Immature natural killer cell (primary cell): ENCODE results near the gene STK32B. TPM values are rescaled to one million over a fixed set of nuclear protein-coding genes. Genes with fewer than 3 reads are reported as not detected.

Experiments used
- DNase-seq, 3 donors: peaks; one replicate each; pipeline ENCODE4 v3.0.0; 2022; ENCODE audit warnings: mixed read lengths in 1 of 3
- H3K27ac Mint-ChIP-seq, 6 donors: one replicate each; pipeline ENCODE4 v1.8.0; 2020; ENCODE audit warnings: mixed read lengths in 6 of 6, mild to moderate bottlenecking in 5 of 6, inconsistent platforms in 4 of 6, moderate library complexity in 3 of 6
- H3K27me3 Mint-ChIP-seq, 3 donors: one replicate each; pipeline ENCODE4 v1.8.0; 2020 to 2021; ENCODE audit warnings: low read depth in 3 of 3, mild to moderate bottlenecking in 3 of 3, mixed read lengths in 3 of 3, moderate library complexity in 3 of 3, inconsistent platforms in 1 of 3
- H3K36me3 Mint-ChIP-seq, 3 donors: one replicate each; pipeline ENCODE4 v1.8.0; 2020; ENCODE audit warnings: mixed read lengths in 3 of 3, inconsistent platforms in 2 of 3, mild to moderate bottlenecking in 2 of 3
- H3K4me1 Mint-ChIP-seq, 2 donors: one replicate each; pipeline ENCODE4 v1.8.0; 2020; ENCODE audit warnings: inconsistent platforms in 2 of 2, mild to moderate bottlenecking in 2 of 2, mixed read lengths in 2 of 2, moderate library complexity in 1 of 2
- H3K4me3 Mint-ChIP-seq, 5 donors: one replicate each; pipeline ENCODE4 v1.8.0; 2020; ENCODE audit warnings: mild to moderate bottlenecking in 5 of 5, mixed read lengths in 5 of 5, inconsistent platforms in 3 of 5, moderate library complexity in 3 of 5
- H3K9me3 Mint-ChIP-seq, 6 donors: one replicate each; pipeline ENCODE4 v1.8.0; 2020; ENCODE audit warnings: mild to moderate bottlenecking in 6 of 6, mixed read lengths in 6 of 6, inconsistent platforms in 4 of 6, moderate library complexity in 3 of 6
- polyA plus RNA-seq, 3 donors: library from polyadenylated mRNA; unstranded; fragments of 300-500 nt; fragmentation: Illumina TruSeq; gene quantifications; one replicate each; pipeline ENCODE4 v1.2.3, GENCODE V29; 2021

The STK32B gene
- polyA plus RNA-seq, 3 donors from 2014 or later: not detected

GRCh38 chr4:5374994-5375393 is 323.7 kb downstream of the STK32B start:
- Mint-ChIP-seq H3K27ac (no peak overlapping the region), H3K4me1 (no peaks in the 10 kb centered on the region), H3K36me3 (no peaks in the 10 kb centered on the region), H3K9me3 (peaks cover 0 to 3% (median 0%) of the 10 kb centered on the region in 6 donors), H3K27me3 (peaks cover 4 to 7% (median 6%) of the 10 kb centered on the region in 3 donors), H3K4me3 (no peak overlapping the region)
- no peak for DNase-seq

- Mint-ChIP-seq H3K4me3 (no peak overlapping the region), H3K4me1 (no peaks in the 10 kb centered on the region), H3K36me3 (no peaks in the 10 kb centered on the region), H3K27me3 (peaks cover 4 to 7% (median 6%) of the 10 kb centered on the region in 3 donors), H3K27ac (no peak overlapping the region), H3K9me3 (peaks cover 0 to 3% (median 0%) of the 10 kb centered on the region in 6 donors)
- no peak for DNase-seq
Observed at GRCh38 chr4:5376015-5376414, 324.7 kb downstream of the STK32B start.

- Mint-ChIP-seq H3K4me3 (no peak overlapping the region), H3K4me1 (no peaks in the 10 kb centered on the region), H3K9me3 (peaks cover 0 to 3% (median 0%) of the 10 kb centered on the region in 6 donors), H3K27me3 (peaks cover 4 to 7% (median 4%) of the 10 kb centered on the region in 3 donors), H3K36me3 (no peaks in the 10 kb centered on the region), H3K27ac (no peak overlapping the region)
- DNase-seq: no peak
Observed at GRCh38 chr4:5378002-5378401, 326.7 kb downstream of the STK32B start.

GRCh38 chr4:5379895-5380294 is 328.6 kb downstream of the STK32B start:
- DNase-seq: no peak
- no peak overlapping the region for H3K27ac Mint-ChIP-seq
- H3K36me3 Mint-ChIP-seq: no peaks in the 10 kb centered on the region
- H3K27me3 Mint-ChIP-seq: peaks cover 1 to 4% (median 3%) of the 10 kb centered on the region in 3 donors
- peaks cover 4 to 8% of the 10 kb centered on the region in 2 donors for H3K4me1 Mint-ChIP-seq
- no peak overlapping the region for H3K4me3 Mint-ChIP-seq
- peaks cover 0 to 3% (median 0%) of the 10 kb centered on the region in 6 donors for H3K9me3 Mint-ChIP-seq

GRCh38 chr4:5381961-5382441 is 330.7 kb downstream of the STK32B start:
- no peak overlapping the region for H3K4me3 Mint-ChIP-seq
- H3K36me3 Mint-ChIP-seq: no peaks in the 10 kb centered on the region
- peaks cover 0 to 1% (median 0%) of the 10 kb centered on the region in 6 donors for H3K9me3 Mint-ChIP-seq
- DNase-seq: no peak
- no peak overlapping the region for H3K27ac Mint-ChIP-seq
- peaks cover 0 to 4% (median 4%) of the 10 kb centered on the region in 3 donors for H3K27me3 Mint-ChIP-seq
- H3K4me1 Mint-ChIP-seq: peaks cover 14 to 23% of the 10 kb centered on the region in 2 donors

- peaks cover 0 to 4% (median 3%) of the 10 kb centered on the region in 3 donors for H3K27me3 Mint-ChIP-seq
- H3K27ac Mint-ChIP-seq: no peak overlapping the region
- peaks cover 0 to 1% (median 0%) of the 10 kb centered on the region in 6 donors for H3K9me3 Mint-ChIP-seq
- H3K36me3 Mint-ChIP-seq: no peaks in the 10 kb centered on the region
- H3K4me3 Mint-ChIP-seq: no peak overlapping the region
- no peak for DNase-seq
- peaks cover 14 to 23% of the 10 kb centered on the region in 2 donors for H3K4me1 Mint-ChIP-seq
Observed at GRCh38 chr4:5383191-5383980, 332.1 kb downstream of the STK32B start.

GRCh38 chr4:5385741-5386311 is 334.5 kb downstream of the STK32B start:
- peak overlapping the region in 2 of 6 donors; percentile 2 to 36 for H3K27ac Mint-ChIP-seq
- H3K36me3 Mint-ChIP-seq: no peaks in the 10 kb centered on the region
- peaks cover 14 to 23% of the 10 kb centered on the region in 2 donors for H3K4me1 Mint-ChIP-seq
- H3K9me3 Mint-ChIP-seq: peaks cover 0 to 1% (median 0%) of the 10 kb centered on the region in 6 donors
- H3K4me3 Mint-ChIP-seq: no peak overlapping the region
- H3K27me3 Mint-ChIP-seq: peaks cover 0 to 6% (median 0%) of the 10 kb centered on the region in 3 donors
- no peak for DNase-seq

- Mint-ChIP-seq H3K27me3 (peaks cover 0 to 6% (median 0%) of the 10 kb centered on the region in 3 donors), H3K4me1 (peaks cover 14 to 23% of the 10 kb centered on the region in 2 donors), H3K4me3 (no peak overlapping the region), H3K9me3 (peaks cover 0 to 1% (median 0%) of the 10 kb centered on the region in 6 donors), H3K36me3 (no peaks in the 10 kb centered on the region), H3K27ac (peak overlapping the region in 1 of 6 donors; percentile 14)
- no peak for DNase-seq
Observed at GRCh38 chr4:5386921-5387320, 335.6 kb downstream of the STK32B start.

GRCh38 chr4:5387457-5387856 is 336.2 kb downstream of the STK32B start:
- Mint-ChIP-seq H3K9me3 (peaks cover 0 to 1% (median 0%) of the 10 kb centered on the region in 6 donors), H3K27me3 (peaks cover 0 to 6% (median 0%) of the 10 kb centered on the region in 3 donors), H3K36me3 (no peaks in the 10 kb centered on the region), H3K4me3 (no peak overlapping the region), H3K4me1 (peaks cover 14 to 23% of the 10 kb centered on the region in 2 donors), H3K27ac (peak overlapping the region in 1 of 6 donors; percentile 14)
- DNase-seq: no peak

- peaks cover 0 to 6% (median 0%) of the 10 kb centered on the region in 3 donors for H3K27me3 Mint-ChIP-seq
- no peak overlapping the region for H3K27ac Mint-ChIP-seq
- no peak overlapping the region for H3K4me3 Mint-ChIP-seq
Observed at GRCh38 chr4:5389756-5390310, 338.6 kb downstream of the STK32B start.

GRCh38 chr4:5391492-5391891 is 340.2 kb downstream of the STK32B start:
- Mint-ChIP-seq H3K4me1 (no peaks in the 10 kb centered on the region), H3K36me3 (no peaks in the 10 kb centered on the region), H3K27me3 (peaks cover 0 to 4% (median 0%) of the 10 kb centered on the region in 3 donors), H3K27ac (no peak overlapping the region), H3K4me3 (no peak overlapping the region), H3K9me3 (no peaks in the 10 kb centered on the region)
- DNase-seq: no peak

More at GRCh38 chr4:5389756-5390310, 338.6 kb downstream of the STK32B start:
- H3K36me3 Mint-ChIP-seq: no peaks in the 10 kb centered on the region
- no peak for DNase-seq
- H3K9me3 Mint-ChIP-seq: no peaks in the 10 kb centered on the region
- H3K4me1 Mint-ChIP-seq: peaks cover 10 to 15% of the 10 kb centered on the region in 2 donors

GRCh38 chr4:5393911-5394513 is 342.7 kb downstream of the STK32B start:
- Mint-ChIP-seq H3K36me3 (no peaks in the 10 kb centered on the region), H3K9me3 (no peaks in the 10 kb centered on the region), H3K27me3 (peaks cover 0 to 4% (median 0%) of the 10 kb centered on the region in 3 donors), H3K27ac (no peak overlapping the region), H3K4me3 (no peak overlapping the region), H3K4me1 (no peaks in the 10 kb centered on the region)
- no peak for DNase-seq

GRCh38 chr4:5395781-5396180 is 344.5 kb downstream of the STK32B start:
- Mint-ChIP-seq H3K36me3 (no peaks in the 10 kb centered on the region), H3K9me3 (peaks cover 0 to 1% (median 0%) of the 10 kb centered on the region in 6 donors), H3K27ac (no peak overlapping the region), H3K27me3 (peaks cover 0 to 3% (median 0%) of the 10 kb centered on the region in 3 donors), H3K4me1 (no peaks in the 10 kb centered on the region), H3K4me3 (no peak overlapping the region)
- no peak for DNase-seq
